Measurements from ENCODE around the gene FBXO47.

- TF ChIP-seq CTCF (IDR thresholded peaks at IDR 0.05) (no peak), POLR2AphosphoS5 (IDR thresholded peaks at IDR 0.05) (no peak), POLR2A (IDR thresholded peaks at IDR 0.05) (no peak), EP300 (IDR thresholded peaks at IDR 0.05) (no peak)
Observed at GRCh38 chr17:38958326-38958725, 8.9 kb downstream of the FBXO47 start.

Measured in upper lobe of left lung (tissue), 4 donors.